Body of pancreas (tissue), 4 donors: ENCODE results near the gene TMEM244. TPM values are rescaled to one million over a fixed set of nuclear protein-coding genes. Genes with fewer than 3 reads are reported as not detected.

Experiments
- ATAC-seq: fragments of 150-250 bp; one replicate; pipeline ENCODE4 v1.9.1; 2016
- DNase-seq, 4 donors: peaks; one replicate each; pipeline ENCODE4 v3.0.0-alpha.2; 2019
- H3K27ac ChIP-seq, 4 donors: fragments of 200-600 bp; sonication (generic); 1 replicate in 3 of 4; 2 replicates in 1 of 4; pipeline versions ENCODE4 v1.5.1 to v1.6.1; 2016 to 2019; ENCODE audit warnings: mild to moderate bottlenecking in 1 of 4, mixed read lengths in 1 of 4, moderate library complexity in 1 of 4
- H3K27me3 ChIP-seq, 2 donors: fragments of 200-600 bp; sonication (generic); one replicate each; pipeline ENCODE4 v1.6.0; 2016; ENCODE audit warnings: mild to moderate bottlenecking in 1 of 2
- H3K36me3 ChIP-seq, 2 donors: fragments of 200-600 bp; sonication (generic); replicated peaks in 1 of 2; 2 replicates each; pipeline ENCODE4 v1.5.1; 2016; ENCODE audit warnings: low read depth in 2 of 2; ENCODE audit not compliant: insufficient read depth in 1 of 2
- H3K4me1 ChIP-seq: fragments of 200-600 bp; sonication (generic); one replicate; pipeline ENCODE4 v1.6.0; 2016
- H3K4me3 ChIP-seq, 2 donors: fragments of 200-600 bp; sonication (generic); 1 replicate in 1 of 2; 2 replicates in 1 of 2; pipeline ENCODE4 v1.5.1; 2016 to 2019
- H3K9me3 ChIP-seq, 3 donors: fragments of 200-600 bp; sonication (generic); 1 replicate in 2 of 3; 2 replicates in 1 of 3; pipeline ENCODE4 v1.5.1; 2016
- POLR2A ChIP-seq, 3 donors: fragments of 450-650 bp; IDR thresholded peaks; one replicate each; pipeline ENCODE4 v1.6.1; 2016; ENCODE audit warnings: antibody characterized with exemption in 3 of 3, mild to moderate bottlenecking in 2 of 3
- WGBS, 2 donors: methylation state at CpG; one replicate each; pipeline ENCODE4 v1.1.5; 2017; 5-methylcytosine and 5-hydroxymethylcytosine counted together
- intact Hi-C: fragments of 100-400 bp; cut with DNase I; formaldehyde crosslinking; loops from one replicate; pipeline ENCODE4 v1.15.1; 2023
- total RNA-seq, 2 donors: library from RNA; depleted of rRNA; stranded (reverse); fragments of >200 nt; gene quantifications; one replicate each; pipeline ENCODE4 v1.1.0, GENCODE V29; 2016
- TF ChIP-seq, protein P1 (sequence below), 7 experiments: fragments of 450-650 bp in 4 of 7; fragments of 200-600 bp in 3 of 7; sonication (generic) in 3 of 7; IDR thresholded peaks; one replicate each; pipeline ENCODE4 v1.5.1; 2016 to 2019; ENCODE audit warnings: antibody characterized with exemption in 7 of 7

The TMEM244 gene
- total RNA-seq, 2 donors from 2014 or later, result not detected

- Histone ChIP-seq H3K27ac (no peak overlapping the region), H3K36me3 (no peaks in the 10 kb centered on the region), H3K9me3 (no peaks in the 10 kb centered on the region), H3K27me3 (no peaks in the 10 kb centered on the region), H3K4me3 (no peak overlapping the region), H3K4me1 (no peaks in the 10 kb centered on the region)
- DNase-seq (no peak), ATAC-seq (no peak)
- 76 to 81% methylated on average over 3 of the region's 3 CpGs for WGBS, 2 donors
- no peak for TF ChIP-seq POLR2A (IDR thresholded peaks at IDR 0.05)
- TF ChIP-seq, protein P1, sequence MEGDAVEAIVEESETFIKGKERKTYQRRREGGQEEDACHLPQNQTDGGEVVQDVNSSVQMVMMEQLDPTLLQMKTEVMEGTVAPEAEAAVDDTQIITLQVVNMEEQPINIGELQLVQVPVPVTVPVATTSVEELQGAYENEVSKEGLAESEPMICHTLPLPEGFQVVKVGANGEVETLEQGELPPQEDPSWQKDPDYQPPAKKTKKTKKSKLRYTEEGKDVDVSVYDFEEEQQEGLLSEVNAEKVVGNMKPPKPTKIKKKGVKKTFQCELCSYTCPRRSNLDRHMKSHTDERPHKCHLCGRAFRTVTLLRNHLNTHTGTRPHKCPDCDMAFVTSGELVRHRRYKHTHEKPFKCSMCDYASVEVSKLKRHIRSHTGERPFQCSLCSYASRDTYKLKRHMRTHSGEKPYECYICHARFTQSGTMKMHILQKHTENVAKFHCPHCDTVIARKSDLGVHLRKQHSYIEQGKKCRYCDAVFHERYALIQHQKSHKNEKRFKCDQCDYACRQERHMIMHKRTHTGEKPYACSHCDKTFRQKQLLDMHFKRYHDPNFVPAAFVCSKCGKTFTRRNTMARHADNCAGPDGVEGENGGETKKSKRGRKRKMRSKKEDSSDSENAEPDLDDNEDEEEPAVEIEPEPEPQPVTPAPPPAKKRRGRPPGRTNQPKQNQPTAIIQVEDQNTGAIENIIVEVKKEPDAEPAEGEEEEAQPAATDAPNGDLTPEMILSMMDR (IDR thresholded peaks at IDR 0.05), result no peak
- intact Hi-C loops, result no loop called here
Observed at GRCh38 chr6:129849456-129849855, 11.7 kb downstream of the TMEM244 start.

DNA sequence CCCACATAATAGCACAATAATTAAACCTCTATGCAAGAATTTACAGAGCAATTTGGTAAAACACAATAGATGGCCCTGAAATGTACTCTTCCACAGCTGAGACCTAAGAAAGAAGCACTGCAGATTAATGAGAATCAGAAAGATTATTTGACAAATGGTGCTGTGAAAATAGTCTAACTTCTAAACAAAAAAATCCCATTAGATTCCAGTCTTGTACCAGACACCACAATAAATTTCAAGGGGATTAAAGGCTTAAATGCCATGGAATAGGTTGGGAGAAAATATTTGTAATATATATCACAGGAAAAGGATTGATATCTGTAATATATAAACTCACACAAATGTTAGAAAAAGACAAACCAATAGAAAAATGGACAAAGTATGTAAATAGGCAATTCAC, 14.4 kb downstream of the TMEM244 start:
- no peak for ATAC-seq
- Histone ChIP-seq H3K27ac (no peak overlapping the region), H3K9me3 (no peaks in the 10 kb centered on the region), H3K36me3 (no peaks in the 10 kb centered on the region), H3K27me3 (no peaks in the 10 kb centered on the region), H3K4me1 (no peaks in the 10 kb centered on the region), H3K4me3 (no peak overlapping the region)
- intact Hi-C loops, result no loop called here
- TF ChIP-seq POLR2A (IDR thresholded peaks at IDR 0.05), result no peak
- TF ChIP-seq, protein P1 (IDR thresholded peaks at IDR 0.05), result no peak
- DNase-seq, result no peak

DNA sequence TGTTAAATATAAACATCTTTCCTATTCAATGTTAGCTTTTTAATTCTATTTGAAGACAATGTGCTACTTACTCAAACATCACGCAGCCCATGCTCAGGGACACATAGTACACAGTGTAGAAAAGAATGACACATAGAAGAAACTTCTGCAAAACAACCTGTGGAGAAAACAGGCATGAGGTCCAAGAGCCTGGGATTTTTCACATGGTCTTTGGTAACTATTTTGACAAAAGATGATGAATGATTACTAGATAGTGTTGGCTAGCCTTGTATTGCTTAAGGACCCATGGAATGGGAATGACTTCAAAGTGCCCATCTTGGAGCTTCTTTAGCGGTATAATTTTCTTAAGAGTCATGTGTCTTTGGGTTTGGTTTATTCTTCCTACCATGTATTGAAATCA, 15.4 kb downstream of the TMEM244 start:
- Histone ChIP-seq H3K4me3 (no peak overlapping the region), H3K36me3 (no peaks in the 10 kb centered on the region)

GRCh38 chr6:129844118-129844891, 16.8 kb downstream of the TMEM244 start:
- no peak for DNase-seq
- Histone ChIP-seq H3K4me3 (no peak overlapping the region), H3K27ac (no peak overlapping the region), H3K27me3 (no peaks in the 10 kb centered on the region), H3K4me1 (no peaks in the 10 kb centered on the region), H3K9me3 (no peaks in the 10 kb centered on the region), H3K36me3 (no peaks in the 10 kb centered on the region)
- ATAC-seq, result no peak
- 58 to 61% methylated on average over 10 of the region's 10 CpGs for WGBS, 2 donors
- TF ChIP-seq, protein P1 (IDR thresholded peaks at IDR 0.05), result no peak
- no peak for TF ChIP-seq POLR2A (IDR thresholded peaks at IDR 0.05)
- intact Hi-C loops, result no loop called here

More for the DNA sequence above, 15.4 kb downstream of the TMEM244 start:
- Histone ChIP-seq H3K4me1 (no peaks in the 10 kb centered on the region), H3K9me3 (no peaks in the 10 kb centered on the region), H3K27ac (no peak overlapping the region), H3K27me3 (no peaks in the 10 kb centered on the region)
- no peak for TF ChIP-seq POLR2A (IDR thresholded peaks at IDR 0.05)
- TF ChIP-seq, protein P1 (IDR thresholded peaks at IDR 0.05), result no peak
- 70 to 77% methylated on average over 2 of the region's 2 CpGs for WGBS, 2 donors
- intact Hi-C loops, result no loop called here
- no peak for ATAC-seq
- DNase-seq, result no peak

- H3K27ac ChIP-seq, result no peak overlapping the region
- no peaks in the 10 kb centered on the region for H3K4me1 ChIP-seq
- H3K36me3 ChIP-seq, result no peaks in the 10 kb centered on the region
- TF ChIP-seq, protein P1 (IDR thresholded peaks at IDR 0.05), result no peak
- TF ChIP-seq POLR2A (IDR thresholded peaks at IDR 0.05), result no peak
- no peak for DNase-seq
- no peaks in the 10 kb centered on the region for H3K27me3 ChIP-seq
- 56 to 71% methylated on average over 5 of the region's 5 CpGs for WGBS, 2 donors
- intact Hi-C loops, result no loop called here
- no peak for ATAC-seq
- no peaks in the 10 kb centered on the region for H3K9me3 ChIP-seq
- H3K4me3 ChIP-seq, result no peak overlapping the region
Observed at GRCh38 chr6:129843573-129843972, 17.5 kb downstream of the TMEM244 start.
